Measurements from ENCODE around the gene TPT1.

Gene TPT1

DNA sequence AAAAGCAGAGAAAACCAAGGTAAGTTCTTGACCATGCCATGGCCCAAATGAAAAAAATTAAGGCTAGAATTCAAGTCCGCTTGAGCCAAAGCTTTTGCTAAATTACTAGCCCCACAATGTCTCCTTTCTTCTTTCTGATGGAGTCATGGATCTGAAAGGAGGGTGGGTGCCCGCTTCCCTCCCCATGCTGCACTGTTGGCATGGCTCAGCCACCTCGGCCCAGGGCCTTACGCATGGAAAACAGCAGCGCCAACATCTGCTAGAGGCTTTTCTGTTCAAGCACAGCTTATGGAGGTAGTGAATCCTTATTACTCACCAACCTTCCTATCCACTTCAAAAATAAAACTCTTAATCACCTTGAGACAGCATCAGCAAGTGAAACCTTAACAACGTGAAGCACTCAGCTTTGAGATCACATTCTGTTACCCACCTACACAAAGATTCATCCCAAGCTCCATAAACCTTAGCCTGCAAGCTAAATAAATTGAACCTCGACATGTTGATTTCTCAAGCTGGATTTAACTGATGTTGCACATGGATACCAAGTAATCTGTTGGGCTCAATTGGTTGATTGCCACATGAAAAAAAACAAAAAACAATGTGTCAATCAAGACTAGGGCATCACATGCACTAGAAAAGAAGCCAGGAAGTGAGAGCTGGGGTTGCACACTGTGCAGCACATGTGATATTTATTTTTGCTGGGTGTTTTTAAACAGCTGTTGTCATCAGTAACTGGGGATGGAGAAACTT is 43.4 kb downstream of the TPT1 start:
- peaks cover 8% of the 10 kb centered on the region for H3K36me3 Mint-ChIP-seq
- H3K4me1 Mint-ChIP-seq, result peaks cover 35% of the 10 kb centered on the region
- no peak overlapping the region for H3K4me3 Mint-ChIP-seq
- peaks cover 14% of the 10 kb centered on the region for H3K27me3 Mint-ChIP-seq
- peak overlapping the region; percentile 85 for H3K27ac Mint-ChIP-seq
- CTCF ChIA-PET, result interaction anchor here (0.7 to 2.3 kb wide), 3 partner anchors 11 to 251 kb away, joined by 3 to 13 read pairs (median 4); no protein-coding TSS in a partner anchor
- peak; percentile 41 for DNase-seq
- no peaks in the 10 kb centered on the region for H3K9me3 Mint-ChIP-seq

DNA sequence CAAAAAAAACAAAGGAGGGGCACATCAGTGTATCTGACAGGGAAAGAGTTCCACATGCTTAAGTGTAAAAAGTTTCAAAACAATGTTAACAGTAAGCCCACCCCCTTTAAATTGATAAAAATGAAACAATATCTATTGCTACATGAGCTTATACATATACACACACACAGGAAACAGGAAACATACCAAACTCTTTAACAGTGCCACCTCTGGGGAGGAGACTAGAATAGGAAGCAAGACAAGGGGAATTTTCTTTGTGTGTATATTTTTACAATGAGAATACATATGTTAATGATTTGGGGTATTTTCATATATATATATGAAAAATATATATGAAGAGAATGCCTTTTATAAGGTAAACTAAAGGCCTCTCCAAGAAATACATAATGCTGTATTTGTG is 44.7 kb downstream of the TPT1 start:
- Mint-ChIP-seq H3K4me3 (no peak overlapping the region), H3K36me3 (peaks cover 8% of the 10 kb centered on the region), H3K9me3 (no peaks in the 10 kb centered on the region), H3K27me3 (peaks cover 4% of the 10 kb centered on the region), H3K4me1 (peaks cover 35% of the 10 kb centered on the region), H3K27ac (peak overlapping the region; percentile 85)
- CTCF ChIA-PET, result interaction anchor here (1.0 to 1.8 kb wide), 3 partner anchors 13 to 249 kb away, joined by 4 to 7 read pairs (median 6); no protein-coding TSS in a partner anchor
- no peak for DNase-seq

- peak overlapping the region; percentile 28 for H3K27ac Mint-ChIP-seq
- CTCF ChIA-PET, result interaction anchor here (1.0 to 1.8 kb wide), 4 partner anchors 14 to 248 kb away, joined by 3 to 7 read pairs (median 5); no protein-coding TSS in a partner anchor
- H3K36me3 Mint-ChIP-seq, result peaks cover 8% of the 10 kb centered on the region
- H3K4me1 Mint-ChIP-seq, result peaks cover 35% of the 10 kb centered on the region
- no peak for DNase-seq
- H3K4me3 Mint-ChIP-seq, result no peak overlapping the region
- H3K27me3 Mint-ChIP-seq, result no peaks in the 10 kb centered on the region
- H3K9me3 Mint-ChIP-seq, result no peaks in the 10 kb centered on the region
Observed at GRCh38 chr13:45295536-45295935, 45.4 kb downstream of the TPT1 start.

DNA sequence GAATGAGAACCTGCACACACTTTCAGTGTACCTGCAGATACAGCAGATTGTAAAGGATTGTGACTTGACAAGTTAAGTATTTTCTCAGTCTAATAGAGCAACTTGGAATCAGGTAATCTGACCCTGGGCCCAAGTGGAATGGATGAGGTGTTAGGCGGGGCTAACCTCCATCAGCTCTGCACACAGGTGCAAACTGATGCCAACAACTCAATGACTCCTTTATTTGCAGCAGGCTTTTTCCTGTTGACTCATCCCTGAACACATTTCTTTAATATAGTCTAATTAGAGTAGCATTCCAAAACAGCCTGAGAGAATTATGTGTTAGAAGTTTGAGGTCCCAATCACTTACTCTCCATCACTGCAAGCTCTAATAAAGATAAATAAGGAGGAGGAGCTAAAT is 48.8 kb downstream of the TPT1 start:
- DNase-seq, result no peak
- CTCF ChIA-PET, result interaction anchor here (1.5 to 2.8 kb wide), 2 partner anchors 11 to 245 kb away, joined by 8 to 10 read pairs; no protein-coding TSS in a partner anchor
- no peaks in the 10 kb centered on the region for H3K27me3 Mint-ChIP-seq
- peaks cover 10% of the 10 kb centered on the region for H3K36me3 Mint-ChIP-seq
- H3K4me3 Mint-ChIP-seq, result no peak overlapping the region
- H3K27ac Mint-ChIP-seq, result no peak overlapping the region
- H3K4me1 Mint-ChIP-seq, result peaks cover 18% of the 10 kb centered on the region
- H3K9me3 Mint-ChIP-seq, result no peaks in the 10 kb centered on the region

DNA sequence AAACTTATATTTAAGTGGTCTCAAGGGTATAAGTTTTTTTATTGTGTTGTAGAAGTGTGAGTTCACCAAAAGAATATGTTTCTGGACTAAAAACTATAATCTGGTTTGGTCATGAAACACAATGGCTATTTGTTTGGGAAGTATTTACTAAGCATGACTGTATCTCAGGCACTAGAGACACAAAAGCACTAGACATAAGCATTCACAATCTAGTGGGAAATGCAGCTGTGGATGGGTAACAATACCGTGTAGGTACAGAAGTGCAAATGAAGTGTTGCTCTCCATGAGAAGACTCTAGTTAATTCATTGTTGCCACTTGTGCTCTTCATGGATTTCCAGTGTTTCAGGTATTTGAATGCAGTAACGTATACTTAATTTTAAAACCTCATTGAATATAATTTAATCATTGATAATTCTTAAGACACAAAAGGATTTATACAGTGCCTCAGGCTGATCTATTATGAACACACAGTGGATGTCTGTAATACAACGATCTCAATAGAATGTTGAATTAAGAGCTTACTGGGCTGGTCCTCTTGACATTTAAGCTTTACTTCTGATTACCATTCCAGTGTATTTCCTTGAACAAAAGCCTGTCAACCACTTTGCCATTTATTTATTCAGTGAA is 50.9 kb downstream of the TPT1 start:
- Mint-ChIP-seq H3K27ac (no peak overlapping the region), H3K4me3 (no peak overlapping the region), H3K9me3 (no peaks in the 10 kb centered on the region), H3K27me3 (no peaks in the 10 kb centered on the region), H3K36me3 (peaks cover 8% of the 10 kb centered on the region), H3K4me1 (peaks cover 3% of the 10 kb centered on the region)
- CTCF ChIA-PET, result interaction anchor here (1.0 to 2.8 kb wide), 2 partner anchors 9 to 243 kb away, joined by 4 to 10 read pairs; no protein-coding TSS in a partner anchor
- no peak for DNase-seq

All from activated naive CD4-positive, alpha-beta T cell treated with anti-CD3 and anti-CD28 coated beads, Interleukin-2, amount 10 ng/mL, durations not matched to agents 7 days and 5 days (primary cell).